Caco-2 (cell line): ENCODE measurements around the gene BDKRB2. TPM values are rescaled to one million over a fixed set of nuclear protein-coding genes. Genes with fewer than 3 reads are reported as not detected.

Experiments
- BruUV-seq: library from RNA; stranded (reverse); fragments of 400-500 nt; replicated peaks from 2 replicates; lab custom pipeline; 2021; lab: Mats Ljungman, UMichigan
- CTCF ChIA-PET: fragments of 300-600 bp; sonication (Branson Sonifier 250); formaldehyde crosslinking; loops from one replicate; lab custom pipeline; 2022; ENCODE audit warnings: antibody characterized with exemption; lab: Charles Lee
- POLR2A ChIA-PET: fragments of 300-600 bp; sonication (Branson Sonifier 250); formaldehyde crosslinking; loops from one replicate; lab custom pipeline; 2022; ENCODE audit warnings: antibody characterized with exemption; lab: Charles Lee
- DNase-seq, 2 experiments: peaks; one replicate each; pipeline versions ENCODE4 v3.0.0 to v3.0.0-alpha.2; 2020 to 2022
- H3K27me3 ChIP-seq: replicated peaks from 2 replicates; pipeline ENCODE4 v1.6.0; 2011; ENCODE audit warnings: low read length; ENCODE audit not compliant: control insufficient read depth, insufficient read depth
- H3K36me3 ChIP-seq: 2 replicates; pipeline ENCODE4 v1.5.1; 2011; ENCODE audit warnings: low read length; ENCODE audit not compliant: control insufficient read depth, insufficient read depth
- H3K4me1 ChIP-seq: fragments of 250-450 bp; sonication (Bioruptor Pico); 2 replicates; pipeline ENCODE4 v1.5.1; 2020; ENCODE audit warnings: mild to moderate bottlenecking
- H3K4me3 ChIP-seq: 2 replicates; pipeline ENCODE4 v1.5.1; 2011; ENCODE audit warnings: low read depth, mild to moderate bottlenecking, control low read depth, low read length
- H3K9me3 ChIP-seq: fragments of 250-450 bp; sonication (Bioruptor Pico); 2 replicates; pipeline ENCODE4 v1.5.1; 2020; ENCODE audit warnings: mild to moderate bottlenecking, moderate library complexity
- H3K27ac Mint-ChIP-seq: one replicate; pipeline ENCODE4 v1.8.0; 2022; ENCODE audit warnings: mixed read lengths; ENCODE audit not compliant: unreplicated experiment
- H3K27me3 Mint-ChIP-seq: one replicate; pipeline ENCODE4 v1.8.0; 2022; ENCODE audit warnings: mixed read lengths; ENCODE audit not compliant: insufficient read depth, unreplicated experiment
- H3K36me3 Mint-ChIP-seq: one replicate; pipeline ENCODE4 v1.8.0; 2022; ENCODE audit warnings: mild to moderate bottlenecking, mixed read lengths; ENCODE audit not compliant: insufficient read depth, unreplicated experiment
- H3K4me1 Mint-ChIP-seq: one replicate; pipeline ENCODE4 v1.8.0; 2022; ENCODE audit warnings: low read depth, mixed read lengths; ENCODE audit not compliant: unreplicated experiment
- H3K4me3 Mint-ChIP-seq: one replicate; pipeline ENCODE4 v1.8.0; 2022; ENCODE audit warnings: mild to moderate bottlenecking, moderate library complexity, mixed read lengths; ENCODE audit not compliant: unreplicated experiment
- H3K9me3 Mint-ChIP-seq: one replicate; pipeline ENCODE4 v1.8.0; 2022; ENCODE audit warnings: mixed read lengths; ENCODE audit not compliant: unreplicated experiment
- intact Hi-C: fragments of 100-400 bp; cut with micrococcal nuclease; formaldehyde crosslinking; loops from one replicate; pipeline ENCODE4 v1.10.0; 2022; ENCODE audit not compliant: unreplicated experiment
- total RNA-seq: library from RNA; stranded (reverse); gene quantifications from 2 replicates; pipeline ENCODE4 v1.2.3, GENCODE V29; 2022
- TF ChIP-seq, protein P1 (sequence below), 2 experiments: fragments of 200-600 bp in 1 of 2; IDR thresholded peaks; 1 replicate in 1 of 2; 2 replicates in 1 of 2; pipeline versions ENCODE4 v1.5.1 to v1.8.0; 2011 to 2022; ENCODE audit warnings: antibody characterized with exemption in 1 of 2, control low read depth in 1 of 2, inconsistent platforms in 1 of 2, low read depth in 1 of 2, low read length in 1 of 2, mild to moderate bottlenecking in 1 of 2, moderate library complexity in 1 of 2; ENCODE audit not compliant: insufficient read depth in 1 of 2, severe bottlenecking in 1 of 2, unreplicated experiment in 1 of 2

BDKRB2 gene
- total RNA-seq, 1 experiment from 2014 or later, result 2.0 TPM

DNA sequence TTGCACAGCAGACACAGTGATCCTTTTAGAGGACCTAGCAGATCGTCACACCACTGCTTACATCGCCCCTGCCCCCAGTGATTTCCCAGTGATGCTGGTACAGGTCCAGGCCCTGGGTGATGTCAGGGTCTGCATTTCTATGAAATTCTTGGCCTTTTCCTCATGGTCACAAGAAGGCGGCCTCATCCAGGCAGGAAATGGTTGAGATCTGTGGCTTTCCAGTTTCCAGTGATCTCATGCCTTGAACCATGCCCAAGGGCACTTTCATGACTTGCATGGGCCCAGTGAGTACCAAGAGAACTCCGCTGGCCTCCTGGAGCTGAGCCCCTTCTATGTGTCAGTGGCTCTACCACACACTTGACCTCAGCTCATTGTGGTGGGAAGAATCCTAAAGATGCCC, 41.9 kb upstream of the BDKRB2 start:
- ChIA-PET POLR2A (no interaction called here), CTCF (no interaction called here)
- no peaks in the 10 kb centered on the region for H3K27me3 ChIP-seq
- intact Hi-C loops, result no loop called here
- no peak overlapping the region for H3K4me3 Mint-ChIP-seq
- BruUV-seq, result no TSS peak
- no peaks in the 10 kb centered on the region for H3K36me3 ChIP-seq
- peaks cover 16% of the 10 kb centered on the region for H3K4me1 ChIP-seq
- no peaks in the 10 kb centered on the region for H3K27me3 Mint-ChIP-seq
- H3K27ac Mint-ChIP-seq, result no peak overlapping the region
- peaks cover 13% of the 10 kb centered on the region for H3K4me1 Mint-ChIP-seq
- DNase-seq, result no peak
- TF ChIP-seq, protein P1, sequence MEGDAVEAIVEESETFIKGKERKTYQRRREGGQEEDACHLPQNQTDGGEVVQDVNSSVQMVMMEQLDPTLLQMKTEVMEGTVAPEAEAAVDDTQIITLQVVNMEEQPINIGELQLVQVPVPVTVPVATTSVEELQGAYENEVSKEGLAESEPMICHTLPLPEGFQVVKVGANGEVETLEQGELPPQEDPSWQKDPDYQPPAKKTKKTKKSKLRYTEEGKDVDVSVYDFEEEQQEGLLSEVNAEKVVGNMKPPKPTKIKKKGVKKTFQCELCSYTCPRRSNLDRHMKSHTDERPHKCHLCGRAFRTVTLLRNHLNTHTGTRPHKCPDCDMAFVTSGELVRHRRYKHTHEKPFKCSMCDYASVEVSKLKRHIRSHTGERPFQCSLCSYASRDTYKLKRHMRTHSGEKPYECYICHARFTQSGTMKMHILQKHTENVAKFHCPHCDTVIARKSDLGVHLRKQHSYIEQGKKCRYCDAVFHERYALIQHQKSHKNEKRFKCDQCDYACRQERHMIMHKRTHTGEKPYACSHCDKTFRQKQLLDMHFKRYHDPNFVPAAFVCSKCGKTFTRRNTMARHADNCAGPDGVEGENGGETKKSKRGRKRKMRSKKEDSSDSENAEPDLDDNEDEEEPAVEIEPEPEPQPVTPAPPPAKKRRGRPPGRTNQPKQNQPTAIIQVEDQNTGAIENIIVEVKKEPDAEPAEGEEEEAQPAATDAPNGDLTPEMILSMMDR (IDR thresholded peaks at IDR 0.05; ENCODE audit: insufficient read depth in 1 of 2, low read depth in 1 of 2, low read length in 1 of 2, severe bottlenecking in 1 of 2, unreplicated experiment in 1 of 2), result no peak
- no peaks in the 10 kb centered on the region for H3K9me3 ChIP-seq
- H3K36me3 Mint-ChIP-seq, result no peaks in the 10 kb centered on the region
- no peaks in the 10 kb centered on the region for H3K9me3 Mint-ChIP-seq
- H3K4me3 ChIP-seq, result no peak overlapping the region

DNA sequence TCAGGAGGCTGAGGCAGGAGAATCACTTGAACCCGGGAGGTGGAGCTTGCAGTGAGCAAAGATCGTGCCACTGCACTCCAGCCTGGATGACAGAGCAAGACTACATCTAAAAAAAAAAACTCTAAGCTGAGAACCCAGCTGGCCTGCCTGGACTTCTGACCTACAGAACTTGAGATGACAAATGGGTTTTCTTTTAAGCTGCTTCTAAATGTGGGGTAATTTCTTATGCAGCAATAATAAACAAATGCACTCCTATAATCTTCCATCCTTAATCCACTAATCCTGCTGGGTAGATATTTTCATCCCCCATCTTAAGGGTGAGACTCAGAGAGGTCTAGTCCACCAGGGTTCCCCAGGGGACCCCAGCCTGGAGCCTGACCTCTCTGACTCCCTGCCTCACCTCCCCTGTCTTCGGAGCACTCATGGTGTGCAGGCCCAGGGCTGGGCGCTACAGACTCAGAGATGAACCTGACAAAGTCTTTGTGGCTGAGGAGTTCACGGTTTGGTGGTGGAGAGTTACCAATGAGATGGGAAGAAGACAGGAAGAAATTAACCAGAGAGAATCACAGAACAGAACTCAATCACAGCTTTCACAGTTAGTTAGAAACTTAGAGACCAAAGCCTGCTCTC, 39.7 kb upstream of the BDKRB2 start:
- H3K4me1 ChIP-seq, result peaks cover 16% of the 10 kb centered on the region
- intact Hi-C loops, result no loop called here
- peaks cover 16% of the 10 kb centered on the region for H3K4me1 Mint-ChIP-seq
- DNase-seq, result no peak
- no peak overlapping the region for H3K4me3 ChIP-seq
- H3K36me3 ChIP-seq, result no peaks in the 10 kb centered on the region
- H3K27me3 Mint-ChIP-seq, result no peaks in the 10 kb centered on the region
- H3K27ac Mint-ChIP-seq, result no peak overlapping the region
- CTCF ChIA-PET, result interaction anchor here (0.7 kb wide), 1 partner anchor 97 kb away, joined by 3 read pairs; no protein-coding TSS in a partner anchor
- no peaks in the 10 kb centered on the region for H3K9me3 ChIP-seq
- H3K27me3 ChIP-seq, result no peaks in the 10 kb centered on the region
- no peaks in the 10 kb centered on the region for H3K36me3 Mint-ChIP-seq
- BruUV-seq, result no TSS peak
- no peaks in the 10 kb centered on the region for H3K9me3 Mint-ChIP-seq
- POLR2A ChIA-PET, result no interaction called here
- TF ChIP-seq, protein P1 (IDR thresholded peaks at IDR 0.05; ENCODE audit: insufficient read depth in 1 of 2, low read depth in 1 of 2, low read length in 1 of 2, severe bottlenecking in 1 of 2, unreplicated experiment in 1 of 2), result no peak
- H3K4me3 Mint-ChIP-seq, result no peak overlapping the region

DNA sequence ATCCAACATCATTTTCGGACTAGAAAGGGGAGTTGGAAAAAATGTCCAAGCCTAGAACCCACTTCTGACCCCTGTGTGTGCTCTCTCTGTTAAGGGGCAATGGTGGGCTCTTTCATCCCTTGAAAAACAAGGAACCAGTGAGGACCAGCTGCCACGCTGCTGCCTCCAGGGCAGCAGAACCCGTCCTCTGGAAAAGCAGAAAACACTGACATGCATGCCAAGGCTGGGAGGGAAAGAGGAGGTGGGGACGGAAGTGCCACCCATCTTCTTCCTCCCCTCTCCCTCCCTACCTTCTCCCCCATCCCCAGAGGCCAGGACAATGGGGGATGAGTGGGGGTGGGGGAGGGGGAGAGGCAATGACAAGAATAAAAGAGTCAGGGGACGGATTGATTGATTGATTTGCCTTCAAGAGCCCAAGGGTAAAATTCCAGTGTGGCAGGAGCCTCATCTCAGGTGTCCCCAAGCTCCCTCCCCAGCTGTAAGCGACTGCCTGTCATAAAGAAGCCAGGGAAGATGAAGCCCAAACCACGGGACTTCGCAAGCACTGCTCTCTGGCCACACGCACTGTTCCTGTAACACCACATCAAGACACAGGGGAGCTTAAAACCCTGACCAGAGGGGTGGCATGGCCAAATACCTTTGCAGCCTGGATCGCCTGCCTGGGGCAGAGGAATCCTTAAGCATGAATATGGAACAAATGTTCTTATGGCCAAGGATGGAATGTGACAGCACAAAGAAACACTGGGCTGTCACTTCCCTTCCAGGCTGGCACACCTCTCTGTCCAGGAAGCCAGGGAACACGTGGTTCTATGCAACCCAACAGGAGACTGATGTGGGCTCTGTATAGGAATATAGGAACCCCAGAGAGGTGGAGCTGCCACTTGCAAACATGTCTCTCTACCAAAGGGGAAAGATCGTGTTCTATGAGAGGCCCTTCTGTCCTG, 38.9 kb upstream of the BDKRB2 start:
- Mint-ChIP-seq H3K27me3 (no peaks in the 10 kb centered on the region), H3K27ac (peak overlapping the region; percentile 23), H3K36me3 (no peaks in the 10 kb centered on the region), H3K4me1 (peaks cover 8% of the 10 kb centered on the region), H3K9me3 (no peaks in the 10 kb centered on the region), H3K4me3 (no peak overlapping the region)
- Histone ChIP-seq H3K9me3 (no peaks in the 10 kb centered on the region), H3K4me1 (peaks cover 8% of the 10 kb centered on the region), H3K27me3 (no peaks in the 10 kb centered on the region), H3K36me3 (no peaks in the 10 kb centered on the region), H3K4me3 (no peak overlapping the region)
- intact Hi-C loops, result no loop called here
- POLR2A ChIA-PET, result no interaction called here
- TF ChIP-seq, protein P1 (IDR thresholded peaks at IDR 0.05; ENCODE audit: insufficient read depth in 1 of 2, low read depth in 1 of 2, low read length in 1 of 2, severe bottlenecking in 1 of 2, unreplicated experiment in 1 of 2), result no peak
- no TSS peak for BruUV-seq
- DNase-seq, result no peak
- CTCF ChIA-PET, result no interaction called here
